ENCODE data around the gene DISC1. TPM values are rescaled to one million over a fixed set of nuclear protein-coding genes. Genes with fewer than 3 reads are reported as not detected.

The DISC1 gene
- total and polyA plus RNA-seq, 2 experiments from 2014 or later, result 2.1 to 6.5 TPM

- no peak overlapping the region for H3K27ac Mint-ChIP-seq
- H3K9me3 Mint-ChIP-seq, result no peaks in the 10 kb centered on the region
- no peak overlapping the region for H3K4me2 ChIP-seq
Observed at GRCh38 chr1:231629132-231629531, 2.5 kb downstream of the DISC1 start.

More at GRCh38 chr1:231629132-231629531, 2.5 kb downstream of the DISC1 start:
- 0 out of 2 replicates have a peak, but pooled peaks cover 7% of the 10 kb centered on the region for H4K20me1 ChIP-seq (replicated peaks; ENCODE audit: insufficient read depth)
- no peaks in the 10 kb centered on the region for H3K79me2 ChIP-seq (replicated peaks; ENCODE audit: insufficient read depth)
- H2AFZ ChIP-seq, result no peak overlapping the region
- H3K4me1 Mint-ChIP-seq, result peaks cover 5% of the 10 kb centered on the region; the same call in 2 of the 3 replicates
- H3F3A ChIP-seq (replicated peaks; ENCODE audit: low read depth), result peaks cover 7% of the 10 kb centered on the region; the same call in 1 of the 2 replicates
- DNase-seq (ENCODE audit: low spot score) (no peak), ATAC-seq (no peak)
- no peak overlapping the region for H3K4me3 Mint-ChIP-seq
- peaks cover 13% of the 10 kb centered on the region for H3K4me1 ChIP-seq (ENCODE audit: insufficient read depth)
- peaks cover 10% of the 10 kb centered on the region for H3K27me3 Mint-ChIP-seq (ENCODE audit: insufficient read depth, low read depth, poor library complexity)
- peaks cover 26% of the 10 kb centered on the region for H3K27me3 ChIP-seq (ENCODE audit: insufficient read depth)
- H3K36me3 ChIP-seq (ENCODE audit: insufficient read depth), result no peaks in the 10 kb centered on the region
- no peaks in the 10 kb centered on the region for H3K9me2 ChIP-seq (ENCODE audit: insufficient read depth)
- H3K36me3 Mint-ChIP-seq (ENCODE audit: low read depth), result no peaks in the 10 kb centered on the region
- no peak overlapping the region for H3K4me3 ChIP-seq
- no peak for TF ChIP-seq POLR2AphosphoS5 (IDR thresholded peaks at IDR 0.05; ENCODE audit: low read depth)
- no peak for TF ChIP-seq ZNF462 (CRISPR knock-in tag; IDR thresholded peaks at IDR 0.05)
- no peak for TF ChIP-seq CREB1 (CRISPR knock-in tag; IDR thresholded peaks at IDR 0.05; ENCODE audit: low read depth)
- no peak for TF ChIP-seq EZH2phosphoT487 (IDR thresholded peaks at IDR 0.05; ENCODE audit: unreplicated experiment)
- no peak for TF ChIP-seq JUNB (IDR thresholded peaks at IDR 0.05; ENCODE audit: unreplicated experiment)
- no peak for TF ChIP-seq ETS1 (IDR thresholded peaks at IDR 0.05)
- no peak for TF ChIP-seq CTCF (conservative IDR thresholded peaks at IDR 0.05; ENCODE audit: low read depth in 2 of 2)
- H3K27ac ChIP-seq (ENCODE audit: low read depth), result no peak overlapping the region
